Osteoblast (primary cell): ENCODE measurements around the gene FHIT. TPM values are rescaled to one million over a fixed set of nuclear protein-coding genes. Genes with fewer than 3 reads are reported as not detected.

Source experiments
- DNase-seq: peaks from one replicate; pipeline ENCODE4 v3.0.0; 2011; ENCODE audit warnings: low spot score, mixed read lengths; ENCODE audit not compliant: insufficient read length; ENCODE audit errors: missing footprints
- H2AFZ ChIP-seq: 2 replicates; pipeline ENCODE4 v1.6.0; 2011; ENCODE audit warnings: mild to moderate bottlenecking, low read length
- H3K27ac ChIP-seq: 2 replicates; pipeline ENCODE4 v1.5.1; 2011; ENCODE audit warnings: mild to moderate bottlenecking, low read depth, low read length, moderate library complexity
- H3K27me3 ChIP-seq: 2 replicates; pipeline ENCODE4 v1.6.0; 2012; ENCODE audit warnings: mild to moderate bottlenecking, control low read depth, inconsistent platforms, low read length, moderate library complexity; ENCODE audit not compliant: insufficient read depth
- H3K36me3 ChIP-seq: 2 replicates; pipeline ENCODE4 v1.5.1; 2011; ENCODE audit warnings: mild to moderate bottlenecking, low read length, control low read depth, moderate library complexity; ENCODE audit not compliant: insufficient read depth
- H3K4me1 ChIP-seq: 2 replicates; pipeline ENCODE4 v1.5.1; 2011; ENCODE audit warnings: mild to moderate bottlenecking, low read length, control low read depth, moderate library complexity; ENCODE audit not compliant: insufficient read depth
- H3K4me2 ChIP-seq: 2 replicates; pipeline ENCODE4 v1.6.0; 2011; ENCODE audit warnings: mild to moderate bottlenecking, low read length; ENCODE audit not compliant: insufficient read depth
- H3K4me3 ChIP-seq: fragments of 200-600 bp; sonication (generic); 3 replicates; pipeline ENCODE4 v1.5.1; 2012; ENCODE audit warnings: mild to moderate bottlenecking, low read length, inconsistent platforms; ENCODE audit not compliant: insufficient read depth
- H3K79me2 ChIP-seq: 2 replicates; pipeline ENCODE4 v1.6.0; 2012; ENCODE audit warnings: mild to moderate bottlenecking, low read length, control low read depth, inconsistent platforms; ENCODE audit not compliant: insufficient read depth
- H3K9me3 ChIP-seq: 2 replicates; pipeline ENCODE4 v1.5.1; 2011; ENCODE audit warnings: low read depth, low read length, control low read depth
- H4K20me1 ChIP-seq: 2 replicates; pipeline ENCODE4 v1.6.0; 2012; ENCODE audit warnings: mild to moderate bottlenecking, low read length, control low read depth; ENCODE audit not compliant: insufficient read depth
- CTCF ChIP-seq: IDR thresholded peaks from 2 replicates; pipeline ENCODE4 v1.5.1; 2011; ENCODE audit warnings: mild to moderate bottlenecking, low read depth, low read length, moderate library complexity; ENCODE audit errors: extremely low read depth
- total RNA-seq: library from RNA; depleted of rRNA; stranded (reverse); fragments of >200 nt; gene quantifications from 2 replicates; pipeline ENCODE4 v1.2.3, GENCODE V29; 2012

The FHIT gene
- total RNA-seq, 1 donor = 3.3 TPM

GRCh38 chr3:61081554-61081953 lies 169.7 kb downstream of the FHIT start:
- no peak overlapping the region for H2AFZ ChIP-seq
- no peaks in the 10 kb centered on the region for H3K9me3 ChIP-seq
- DNase-seq = no peak
- TF ChIP-seq CTCF = no peak
- no peak overlapping the region for H3K27ac ChIP-seq
- H3K4me2 ChIP-seq = no peak overlapping the region
- H3K36me3 ChIP-seq = no peaks in the 10 kb centered on the region
- no peaks in the 10 kb centered on the region for H4K20me1 ChIP-seq
- H3K4me3 ChIP-seq = no peak overlapping the region
- no peaks in the 10 kb centered on the region for H3K27me3 ChIP-seq
- no peaks in the 10 kb centered on the region for H3K79me2 ChIP-seq
- no peaks in the 10 kb centered on the region for H3K4me1 ChIP-seq

- Histone ChIP-seq H3K9me3 (no peaks in the 10 kb centered on the region), H2AFZ (no peak overlapping the region), H3K4me1 (no peaks in the 10 kb centered on the region), H3K4me3 (no peak overlapping the region), H3K27ac (no peak overlapping the region), H3K79me2 (no peaks in the 10 kb centered on the region), H3K27me3 (no peaks in the 10 kb centered on the region), H3K4me2 (no peak overlapping the region), H3K36me3 (no peaks in the 10 kb centered on the region), H4K20me1 (no peaks in the 10 kb centered on the region)
- no peak for DNase-seq
- no peak for TF ChIP-seq CTCF
These were observed 170.4 kb downstream of the FHIT start for GRCh38 chr3:61080737-61081445.

- Histone ChIP-seq H3K4me1 (no peaks in the 10 kb centered on the region), H3K4me3 (no peak overlapping the region), H3K27ac (no peak overlapping the region), H2AFZ (no peak overlapping the region), H4K20me1 (no peaks in the 10 kb centered on the region), H3K9me3 (no peaks in the 10 kb centered on the region), H3K27me3 (no peaks in the 10 kb centered on the region), H3K36me3 (no peaks in the 10 kb centered on the region), H3K79me2 (no peaks in the 10 kb centered on the region), H3K4me2 (no peak overlapping the region)
- no peak for TF ChIP-seq CTCF
- no peak for DNase-seq
These were observed 173.1 kb downstream of the FHIT start for GRCh38 chr3:61078048-61078752.

DNA sequence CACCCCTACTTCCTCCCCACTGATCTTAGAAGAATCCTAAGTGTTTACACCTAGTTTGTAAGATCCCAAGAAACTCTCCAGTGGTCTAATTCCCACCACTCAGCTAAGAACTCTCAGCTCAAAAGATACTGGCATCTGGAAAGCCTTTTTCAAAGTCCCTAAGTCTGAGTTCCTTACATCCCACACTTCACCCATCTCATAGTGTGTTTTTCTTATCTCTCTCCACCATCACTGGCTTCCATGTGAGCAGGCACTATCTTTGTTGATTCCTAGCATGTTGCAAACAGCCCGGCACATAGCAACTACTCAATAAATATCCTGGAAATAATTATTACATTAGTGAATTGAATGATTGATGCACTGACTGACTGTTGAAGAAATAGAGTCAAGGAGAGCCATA lies 173.7 kb downstream of the FHIT start:
- no peak for TF ChIP-seq CTCF
- Histone ChIP-seq H3K79me2 (no peaks in the 10 kb centered on the region), H2AFZ (no peak overlapping the region), H3K27ac (no peak overlapping the region), H3K4me3 (no peak overlapping the region), H4K20me1 (no peaks in the 10 kb centered on the region), H3K27me3 (no peaks in the 10 kb centered on the region), H3K4me1 (no peaks in the 10 kb centered on the region), H3K9me3 (no peaks in the 10 kb centered on the region), H3K36me3 (no peaks in the 10 kb centered on the region), H3K4me2 (no peak overlapping the region)
- DNase-seq = no peak
